ENCODE results near the gene RNF144A. TPM values are rescaled to one million over a fixed set of nuclear protein-coding genes. Genes with fewer than 3 reads are reported as not detected.

The RNF144A gene
- total and polyA plus RNA-seq, 10 of the 15 experiments (the other 5 are each of a cell fraction or from before 2014, with no cell fraction given): 0.02 to 12.1 (median 0.48) TPM; not detected in 1

- ATAC-seq (no peak), DNase-seq (ENCODE audit: low read depth, low spot score) (no peak), FAIRE-seq (no peak)
- no TSS peak for BruUV-seq (replicated peaks)
- ChIA-PET POLR2A (interaction anchor here (1.0 to 1.1 kb wide), 2 partner anchors 9 to 12 kb away, joined by 3 to 4 read pairs; no protein-coding TSS in a partner anchor), RAD21 (ENCODE audit: unreplicated experiment) (interaction anchor here (0.9 to 3.9 kb wide), 7 partner anchors 11 to 138 kb away, joined by 3 to 19 read pairs (median 3); no protein-coding TSS in a partner anchor), SMC1A (ENCODE audit: uncharacterized antibody, unreplicated experiment) (interaction anchor here (0.7 to 3.3 kb wide), 15 partner anchors 9 to 125 kb away, joined by 3 to 26 read pairs (median 4); no protein-coding TSS in a partner anchor), CTCF (interaction anchor here (0.9 to 4.3 kb wide), 13 partner anchors 9 to 124 kb away, joined by 3 to 52 read pairs (median 8); partner anchors contain the start of gene CMPK2)
- Histone ChIP-seq H3K79me2 (ENCODE audit: control insufficient read depth, insufficient read depth, low read length) (no peaks in the 10 kb centered on the region), H2AFZ (ENCODE audit: control insufficient read depth, low read depth, low read length) (no peak overlapping the region), H3K4me2 (ENCODE audit: control insufficient read depth, insufficient read depth) (no peak overlapping the region), H3K27me3 (replicated peaks in 1 of 2; ENCODE audit: control insufficient read depth in 2 of 2, insufficient read depth in 2 of 2, low read length in 1 of 2) (no peaks in the 10 kb centered on the region), H3K36me3 (ENCODE audit: control insufficient read depth in 2 of 2, insufficient read depth in 2 of 2, low read length in 1 of 2) (no peaks in the 10 kb centered on the region), H3K9me3 (replicated peaks; ENCODE audit: control insufficient read depth, insufficient read depth, low read length) (no peaks in the 10 kb centered on the region), H3K9ac (ENCODE audit: control insufficient read depth, insufficient read depth, low read length) (no peak overlapping the region), H4K20me1 (ENCODE audit: control insufficient read depth, insufficient read depth) (no peaks in the 10 kb centered on the region), H3K27ac (ENCODE audit: control insufficient read depth, insufficient read depth) (no peak overlapping the region), H3K4me3 (no peak overlapping the region), H3K4me1 (ENCODE audit: control insufficient read depth, insufficient read depth, low read length) (0 out of 2 replicates have a peak, but pooled peaks cover 5% of the 10 kb centered on the region)
- TF ChIP-seq E2F8 (IDR thresholded peaks at IDR 0.05; ENCODE audit: low read depth, partially characterized antibody): no peak
- no peak for TF ChIP-seq HCFC1 (IDR thresholded peaks at IDR 0.05; ENCODE audit: low read length)
- TF ChIP-seq STAT1 (conservative IDR thresholded peaks at IDR 0.05): no peak
- TF ChIP-seq ETV6 (conservative IDR thresholded peaks at IDR 0.05 in 1 of 2, IDR thresholded peaks at IDR 0.05 in 1 of 2; ENCODE audit: borderline replicate concordance in 1 of 2, low read depth in 1 of 2): no peak
- no peak for TF ChIP-seq PKNOX1 (IDR thresholded peaks at IDR 0.05)
- 67% methylated on average over 12 of the region's 12 CpGs for WGBS (ENCODE audit: insufficient coverage, insufficient replicate concordance, low lambda C conversion rate, missing lambda C conversion rate)
- in situ Hi-C loops (cut with MboI): no loop called here
- intact Hi-C loops (cut with micrococcal nuclease; ENCODE audit: unreplicated experiment): no loop called here
Measured at GRCh38 chr2:6919901-6920742, 2.9 kb downstream of the RNF144A start.
